Measurements from ENCODE around the gene PDGFA.
A peak's percentile ranks its signal among the peaks of the same experiment; 100 is the strongest.
"Not testable (repeated sequence)": the region's sequence is repeated elsewhere in the genome, so short reads cannot be mapped to it uniquely, and the experiment has no call there.

The PDGFA gene

GRCh38 chr7:519484-520390, at the start of gene PDGFA:
TSS of gene PDGFA (minus strand) at chr7:519846. CDS start at chr7:519001, 845 bp downstream.
- peak; percentile 50 for DNase-seq

- no peak for DNase-seq
Observed at GRCh38 chr7:568031-568951, 48.6 kb upstream of the PDGFA start.

GRCh38 chr7:567305-567883, 47.7 kb upstream of the PDGFA start:
- DNase-seq, result no peak

- DNase-seq, result no peak
Observed at GRCh38 chr7:566100-566499, 46.5 kb upstream of the PDGFA start.

- DNase-seq, result no peak
Observed at GRCh38 chr7:564176-564865, 44.7 kb upstream of the PDGFA start.

GRCh38 chr7:563629-564170, 44.1 kb upstream of the PDGFA start:
- no peak for DNase-seq

GRCh38 chr7:562789-563628, 43.4 kb upstream of the PDGFA start:
- no peak for DNase-seq

- DNase-seq, result no peak
Observed at GRCh38 chr7:562374-562675, 42.7 kb upstream of the PDGFA start.

- DNase-seq, result no peak
Observed at GRCh38 chr7:561631-562373, 42.2 kb upstream of the PDGFA start.

GRCh38 chr7:560966-561630, 41.5 kb upstream of the PDGFA start:
- DNase-seq, result no peak

GRCh38 chr7:559396-559705, 39.7 kb upstream of the PDGFA start:
- no peak for DNase-seq

- DNase-seq, result no peak
Observed at GRCh38 chr7:557558-557881, 37.9 kb upstream of the PDGFA start.

- DNase-seq, result no peak
Observed at GRCh38 chr7:556837-557557, 37.4 kb upstream of the PDGFA start.

- no peak for DNase-seq
Observed at GRCh38 chr7:556291-556826, 36.7 kb upstream of the PDGFA start.

GRCh38 chr7:555551-556160, 36.0 kb upstream of the PDGFA start:
- no peak for DNase-seq

- no peak for DNase-seq
Observed at GRCh38 chr7:553636-554111, 34.0 kb upstream of the PDGFA start.

GRCh38 chr7:552868-553635, 33.4 kb upstream of the PDGFA start:
- no peak for DNase-seq

- DNase-seq, result not testable (repeated sequence)
Observed at GRCh38 chr7:552151-552867, 32.7 kb upstream of the PDGFA start.
